Stimulated activated CD8-positive, alpha-beta memory T cell treated with anti-CD3 and anti-CD28 coated beads, Interleukin-4, amount 100 ng/mL, for 48 hours (primary cell): Measurements from ENCODE around the gene LRRC49.
"Not testable (repeated sequence)": the region's sequence is repeated elsewhere in the genome, so short reads cannot be mapped to it uniquely, and the experiment has no call there.

Experiments used
- DNase-seq: peaks from one replicate; pipeline ENCODE4 v3.0.0-alpha.2; 2020

The LRRC49 gene

GRCh38 chr15:70869346-70869745 lies 23.3 kb upstream of the LRRC49 start:
- DNase-seq, result no peak

DNA sequence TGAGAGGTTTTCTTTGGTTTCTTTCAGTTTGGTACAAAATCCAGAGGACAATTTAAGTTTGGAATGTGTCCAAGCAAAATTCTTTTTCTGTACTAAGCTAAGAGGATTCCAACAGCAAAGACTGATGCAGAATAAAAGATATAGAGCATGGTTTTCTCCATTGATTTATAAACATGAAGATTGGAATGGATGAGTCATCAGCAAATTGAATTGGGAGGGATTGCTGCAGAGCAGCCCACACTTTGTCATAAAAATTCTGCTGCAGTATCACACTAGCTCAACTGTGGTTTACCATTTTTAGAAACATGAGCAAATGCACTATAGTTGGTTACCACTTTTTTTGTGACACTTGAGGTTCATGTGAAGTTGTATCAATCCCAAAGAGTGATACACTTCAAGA lies 22.6 kb upstream of the LRRC49 start:
- DNase-seq, result no peak

DNA sequence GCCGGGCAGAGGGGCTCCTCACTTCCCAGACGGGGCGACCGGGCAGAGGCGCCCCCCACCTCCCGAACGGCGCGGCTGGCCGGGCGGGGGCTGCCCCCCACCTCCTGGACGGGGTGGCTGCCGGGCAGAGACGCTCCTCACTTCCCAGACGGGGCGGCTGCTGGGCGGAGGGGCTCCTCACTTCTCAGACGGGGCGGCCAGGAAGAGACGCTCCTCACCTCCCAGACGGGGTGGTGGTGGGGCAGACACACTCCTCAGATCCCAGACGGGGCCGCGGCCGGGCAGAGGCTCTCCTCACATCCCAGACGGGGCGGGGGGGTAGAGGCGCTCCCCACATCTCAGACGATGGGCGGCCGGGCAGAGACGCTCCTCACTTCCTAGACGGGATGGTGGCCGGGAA lies 21.1 kb upstream of the LRRC49 start:
- DNase-seq, result not testable (repeated sequence)

- DNase-seq, result no peak
Measured at GRCh38 chr15:70873232-70874054, 19.2 kb upstream of the LRRC49 start.

GRCh38 chr15:70875001-70875782 lies 17.4 kb upstream of the LRRC49 start:
- no peak for DNase-seq

- no peak for DNase-seq
Measured at GRCh38 chr15:70876011-70876410, 16.6 kb upstream of the LRRC49 start.

DNA sequence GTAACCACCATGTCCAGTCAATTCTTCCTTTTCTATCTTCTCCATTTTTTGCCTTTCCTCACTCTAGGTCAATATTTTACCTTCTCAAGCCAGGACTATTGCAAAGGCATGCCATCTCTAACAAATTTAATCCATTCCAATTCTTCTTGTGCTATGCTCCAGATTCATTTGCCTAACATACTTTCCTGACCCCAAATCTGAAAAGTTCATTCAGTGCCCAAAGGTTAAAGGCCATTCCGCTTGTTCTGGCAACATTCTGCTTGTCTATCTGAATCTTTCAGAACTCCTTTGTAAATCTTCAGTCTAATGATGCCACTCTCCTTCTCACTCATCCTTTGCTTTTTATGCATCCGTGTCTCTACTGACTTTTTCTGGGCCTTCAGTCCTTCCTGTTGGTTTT lies 15.9 kb upstream of the LRRC49 start:
- no peak for DNase-seq

GRCh38 chr15:70879401-70879800 lies 13.2 kb upstream of the LRRC49 start:
- DNase-seq, result no peak

GRCh38 chr15:70880781-70881180 lies 11.8 kb upstream of the LRRC49 start:
- DNase-seq, result no peak

DNA sequence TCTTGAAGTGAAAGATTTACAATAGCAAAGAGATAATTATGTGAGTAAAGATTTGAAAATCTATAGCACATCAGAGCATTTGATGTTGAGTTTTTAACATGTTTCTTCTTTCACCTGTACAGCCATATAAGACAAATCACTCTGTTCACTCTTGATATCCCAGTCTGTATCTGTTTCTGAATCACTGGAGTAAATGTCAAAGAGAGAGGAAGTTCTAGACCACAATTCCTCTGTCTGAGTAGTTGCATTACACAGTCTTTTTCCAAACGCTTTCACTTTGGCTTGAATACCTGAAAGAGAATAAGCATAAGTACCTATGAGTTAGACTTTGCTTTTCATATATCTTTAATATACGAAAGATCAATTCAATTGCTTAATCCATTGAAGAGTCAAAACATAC lies 10.3 kb upstream of the LRRC49 start:
- no peak for DNase-seq

- no peak for DNase-seq
Measured at GRCh38 chr15:70892912-70893560, 410 bp downstream of the LRRC49 start.

DNA sequence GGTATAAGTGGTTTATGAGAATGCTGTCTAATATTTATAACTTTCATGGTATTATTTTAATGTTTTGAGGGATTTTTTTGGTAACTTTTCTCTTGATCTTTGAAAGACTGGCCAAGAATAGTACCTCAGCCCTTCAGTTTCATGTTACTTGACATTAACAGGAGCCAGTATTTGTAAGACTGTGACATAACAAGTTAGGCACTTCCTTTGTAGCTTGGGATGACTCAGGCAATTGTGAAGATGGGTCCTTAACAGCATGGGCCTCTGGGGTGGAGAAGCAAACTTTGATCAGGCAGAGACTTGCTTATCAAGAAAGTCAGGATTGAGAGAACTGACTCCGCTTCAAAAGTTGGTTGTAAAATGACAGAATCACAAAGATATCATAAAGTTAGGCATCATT lies 9.5 kb downstream of the LRRC49 start:
- DNase-seq, result no peak

- DNase-seq, result no peak
Measured at GRCh38 chr15:70906842-70907241, 14.2 kb downstream of the LRRC49 start.

GRCh38 chr15:70907784-70908471 lies 15.3 kb downstream of the LRRC49 start:
- DNase-seq, result no peak

DNA sequence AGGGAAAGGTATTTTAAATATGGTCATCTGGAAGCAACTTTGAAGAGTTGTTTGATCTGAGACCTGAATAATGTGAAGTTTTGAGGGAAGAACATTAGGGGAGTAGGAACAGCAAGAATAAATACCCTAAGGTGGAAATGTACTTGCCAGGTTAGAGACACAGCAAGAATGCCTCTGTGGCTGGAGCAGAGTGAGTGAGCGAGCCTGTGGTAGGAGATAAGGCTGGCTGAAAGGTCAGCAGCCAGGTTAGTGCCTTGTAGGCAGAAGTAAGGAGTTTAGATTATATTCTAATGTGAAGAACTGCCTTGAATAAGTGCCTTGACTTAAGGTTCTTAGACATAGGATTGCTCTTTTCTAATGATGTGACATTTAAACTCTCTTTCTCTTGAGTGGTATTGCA lies 18.3 kb downstream of the LRRC49 start:
- no peak for DNase-seq

DNA sequence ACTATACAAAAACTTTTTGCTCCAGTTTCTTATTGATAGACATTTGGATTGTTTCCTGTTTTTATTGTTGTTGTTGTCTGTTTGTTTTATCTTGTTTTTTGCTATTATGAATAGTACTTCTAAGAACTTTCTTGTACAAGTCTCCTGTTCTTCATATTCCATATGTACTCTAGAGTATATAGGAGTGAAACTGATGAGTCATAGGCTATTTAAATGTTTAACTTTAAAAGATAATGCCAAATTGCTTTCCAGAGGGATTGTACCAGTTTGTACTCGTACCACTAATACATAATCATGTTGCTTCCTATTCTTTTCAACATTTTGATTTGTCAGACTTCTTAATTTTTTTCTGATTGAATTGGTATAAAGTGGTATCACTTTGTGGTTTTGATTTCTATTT lies 19.6 kb downstream of the LRRC49 start:
- no peak for DNase-seq

DNA sequence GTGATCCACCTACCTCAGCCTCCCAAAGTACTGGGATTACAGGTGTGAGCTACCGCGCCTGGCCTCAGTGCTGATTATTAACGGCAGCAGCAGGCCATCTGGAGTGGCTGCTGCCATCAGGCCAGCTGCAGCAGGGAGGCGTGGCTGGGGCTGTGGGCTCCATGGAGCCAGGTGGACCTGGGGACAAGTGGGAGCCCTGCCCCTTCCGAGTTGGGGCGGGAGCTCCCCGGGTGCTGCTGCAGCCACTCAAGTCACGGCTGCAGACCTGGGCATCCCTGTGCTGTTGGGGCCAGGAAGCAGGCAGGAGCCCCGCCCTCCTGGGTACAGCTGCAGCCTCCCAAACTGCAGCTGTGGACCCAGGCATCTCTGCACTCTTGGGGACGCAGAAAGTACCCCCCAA lies 23.9 kb downstream of the LRRC49 start:
- DNase-seq, result no peak

DNA sequence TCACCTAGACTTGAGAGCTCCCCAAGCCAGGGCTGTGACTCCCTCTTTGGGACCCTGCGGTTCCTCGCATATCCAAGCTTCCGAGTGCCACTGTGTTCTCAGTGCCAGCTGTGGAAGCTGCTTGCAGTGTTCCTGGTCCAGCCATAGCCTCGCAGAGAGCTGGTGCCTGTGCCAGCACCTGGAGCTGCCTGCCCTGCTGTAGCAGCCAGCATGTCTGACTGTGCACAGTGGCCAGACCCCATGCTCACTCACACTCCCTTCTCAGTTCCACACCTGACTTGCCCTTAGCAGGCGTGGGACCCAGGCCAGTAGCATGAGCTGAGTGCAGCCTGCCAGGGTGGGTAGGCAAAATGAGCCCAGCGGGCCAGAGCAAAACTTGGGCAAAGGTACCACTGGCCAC lies 25.3 kb downstream of the LRRC49 start:
- no peak for DNase-seq

DNA sequence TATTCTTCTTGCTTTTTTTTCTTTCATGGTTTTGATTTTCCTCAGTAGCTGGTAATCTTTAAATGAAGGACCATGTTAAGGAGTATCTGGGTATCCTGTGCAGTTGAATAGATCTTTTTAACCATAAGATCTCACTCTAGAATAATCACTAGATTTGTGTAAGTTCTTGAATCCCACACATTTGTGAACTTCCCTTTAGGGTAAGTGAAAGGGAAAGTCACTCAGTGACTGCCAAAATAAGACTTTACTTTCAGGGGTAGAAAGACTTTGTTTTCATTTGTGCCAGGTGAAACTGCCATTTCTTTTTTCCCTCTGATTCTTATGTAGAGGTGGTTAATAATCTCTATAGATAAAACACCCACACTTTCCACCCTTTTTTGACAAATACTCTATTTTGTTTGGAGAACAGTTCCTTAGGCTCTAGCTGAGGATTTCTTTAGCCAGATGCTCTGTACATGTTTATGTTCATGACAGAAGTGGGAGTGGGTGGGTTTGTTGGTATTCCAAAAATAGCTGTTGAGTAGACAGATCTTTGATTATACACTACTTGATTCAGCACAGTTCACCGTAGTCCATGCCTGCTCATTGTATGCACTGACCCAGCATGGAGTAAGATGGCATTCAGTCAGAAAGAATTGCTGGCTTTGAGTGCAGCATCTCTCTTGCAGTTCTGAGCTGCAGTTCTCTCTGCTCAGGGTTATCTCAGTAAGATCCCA lies 28.5 kb downstream of the LRRC49 start:
- DNase-seq, result no peak

- no peak for DNase-seq
Measured at GRCh38 chr15:70922119-70922518, 29.5 kb downstream of the LRRC49 start.

DNA sequence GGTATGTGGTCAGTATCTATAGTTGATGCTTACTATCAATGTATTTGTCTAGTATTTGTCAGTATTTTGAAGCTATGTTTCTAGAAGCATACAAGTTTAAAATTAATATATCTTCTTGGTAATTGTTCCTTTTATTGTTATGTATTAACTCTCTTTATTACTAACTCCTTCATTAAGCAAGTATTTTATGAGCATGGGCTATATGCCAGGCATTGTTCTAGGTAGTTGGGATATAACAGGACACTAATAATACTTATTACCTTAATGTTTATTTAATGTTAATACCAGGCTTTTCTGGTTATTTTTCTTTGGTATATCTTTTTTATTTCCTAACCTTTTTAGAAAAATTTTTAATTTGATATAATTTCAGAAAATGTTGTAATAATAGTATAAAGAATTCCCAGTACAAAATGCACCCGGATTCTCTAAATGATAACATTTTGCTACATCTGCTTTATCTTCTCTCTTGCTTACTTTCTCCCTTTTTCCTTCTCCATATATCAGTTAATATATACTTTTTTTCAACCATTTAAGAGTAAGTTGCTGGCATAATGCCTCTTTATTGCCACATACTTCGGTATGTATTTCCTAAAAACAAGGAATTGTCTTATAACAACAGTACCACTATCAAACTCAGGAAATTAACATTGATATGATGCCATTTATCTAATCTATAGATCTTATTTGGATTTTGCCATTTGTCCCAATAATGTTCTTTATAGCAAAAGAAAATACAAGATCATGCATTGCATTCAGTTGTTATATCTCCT lies 30.9 kb downstream of the LRRC49 start:
- DNase-seq, result no peak

DNA sequence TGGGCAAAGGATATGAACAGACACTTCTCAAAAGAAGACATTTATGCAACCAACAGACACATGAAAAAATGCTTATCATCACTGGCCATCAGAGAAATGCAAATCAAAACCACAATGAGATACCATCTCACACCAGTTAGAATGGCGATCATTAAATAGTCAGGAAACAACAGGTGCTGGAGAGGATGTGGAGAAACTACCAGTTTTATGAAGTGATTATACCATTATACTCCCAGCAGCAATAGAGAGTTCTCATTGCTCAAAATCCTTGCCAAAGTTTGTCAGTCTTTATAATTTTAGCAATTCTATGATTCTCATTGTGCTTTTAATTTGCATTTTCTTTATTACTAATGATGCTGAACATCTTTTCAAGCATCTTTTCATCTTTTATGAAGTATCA lies 34.3 kb downstream of the LRRC49 start:
- DNase-seq, result not testable (repeated sequence)
